ENCODE results near the gene MFN1.

Gene MFN1

DNA sequence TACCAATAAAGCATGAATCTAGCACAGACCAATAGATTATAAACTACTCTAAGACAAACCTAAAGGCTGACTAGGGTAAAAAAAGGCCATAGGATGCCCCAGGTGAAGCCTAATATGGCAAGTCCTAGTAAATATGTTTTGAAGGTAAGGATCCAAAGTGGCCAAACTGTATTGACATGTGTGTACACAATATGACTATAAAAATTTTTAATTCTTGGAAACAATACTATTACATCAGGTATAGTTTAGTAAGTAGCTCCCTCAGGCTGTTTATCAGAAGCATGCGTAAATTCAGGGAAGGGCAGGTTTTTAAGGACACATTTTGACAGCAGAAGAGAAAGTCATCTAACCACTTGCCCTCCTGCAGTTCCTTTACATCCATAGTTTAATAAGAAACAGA is 84.9 kb downstream of the MFN1 start:
- DNase-seq, result no peak

DNA sequence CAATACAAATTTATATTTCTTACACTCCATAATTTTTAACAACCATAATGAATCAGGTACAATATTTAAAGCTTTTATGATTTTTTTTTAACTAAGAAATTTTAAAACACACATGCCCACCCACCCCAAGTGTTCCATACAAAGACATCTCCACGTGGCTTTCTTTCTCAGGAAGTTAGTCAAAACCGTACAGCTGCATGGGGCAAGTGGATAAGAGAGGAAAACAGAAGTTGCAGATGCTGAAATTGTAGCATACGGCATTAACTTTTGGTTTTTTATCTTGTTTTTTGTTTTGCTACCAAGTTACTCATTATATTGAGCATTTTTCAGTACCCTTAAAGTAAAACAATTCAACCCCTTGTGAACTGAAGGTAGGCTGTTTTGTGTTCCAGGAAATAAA is 89.0 kb downstream of the MFN1 start:
- DNase-seq, result no peak

DNA sequence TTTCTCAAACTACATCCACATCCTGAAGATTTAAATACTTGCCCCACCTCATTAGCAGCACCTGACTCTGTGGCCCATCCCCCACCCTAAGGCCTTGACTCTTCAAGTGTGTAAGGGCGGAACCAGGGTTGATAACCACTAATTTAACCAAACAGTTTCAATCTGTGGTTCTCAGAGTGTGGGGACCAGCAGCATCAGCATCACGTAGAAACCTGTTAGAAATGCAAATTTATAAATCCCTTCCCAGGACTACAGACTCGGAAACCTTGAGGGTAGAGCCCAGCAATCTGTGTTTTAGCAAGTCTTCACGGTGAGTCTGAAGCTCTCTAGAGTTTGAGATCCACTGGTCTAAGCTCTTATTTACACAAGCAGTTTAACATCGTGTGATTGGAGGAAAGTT is 91.3 kb downstream of the MFN1 start:
- DNase-seq, result no peak

Measured in activated naive CD4-positive, alpha-beta T cell treated with anti-CD3 and anti-CD28 coated beads, Interleukin-2, amount 50 U/mL, for 16 hours (primary cell).